Neural crest cell (in vitro differentiated cells): ENCODE measurements around the gene TH. TPM values are rescaled to one million over a fixed set of nuclear protein-coding genes. Genes with fewer than 3 reads are reported as not detected.
"Not testable (repeated sequence)": the region's sequence is repeated elsewhere in the genome, so short reads cannot be mapped to it uniquely, and the experiment has no call there.

Experiments
- DNase-seq: peaks from one replicate; pipeline ENCODE4 v3.0.0; 2021; ENCODE audit warnings: low read depth, mixed read lengths, low spot score
- H3K27ac Mint-ChIP-seq: one replicate; pipeline ENCODE4 v1.8.0; 2021; ENCODE audit warnings: mild to moderate bottlenecking, mixed read lengths; ENCODE audit not compliant: unreplicated experiment
- H3K27me3 Mint-ChIP-seq: 2 replicates; pipeline ENCODE4 v1.8.0; 2021; ENCODE audit warnings: low read depth, mild to moderate bottlenecking, mixed read lengths
- H3K36me3 Mint-ChIP-seq: 2 replicates; pipeline ENCODE4 v1.8.0; 2021; ENCODE audit warnings: low read depth, mild to moderate bottlenecking, mixed read lengths
- H3K4me1 Mint-ChIP-seq: 2 replicates; pipeline ENCODE4 v1.8.0; 2021; ENCODE audit warnings: mixed read lengths
- H3K4me3 Mint-ChIP-seq: one replicate; pipeline ENCODE4 v1.8.0; 2021; ENCODE audit warnings: mild to moderate bottlenecking, mixed read lengths
- H3K9me3 Mint-ChIP-seq: 2 replicates; pipeline ENCODE4 v1.8.0; 2021; ENCODE audit warnings: mixed read lengths
- CTCF ChIP-seq: fragments of 200-600 bp; sonication (generic); conservative IDR thresholded peaks from 2 replicates; pipeline ENCODE4 v1.5.0; 2021; ENCODE audit warnings: antibody characterized with exemption, mild to moderate bottlenecking
- total RNA-seq: library from RNA; stranded (reverse); gene quantifications from 2 replicates; pipeline ENCODE4 v1.2.1, GENCODE V29; 2021

Gene TH
- total RNA-seq, 1 donor from 2014 or later = 0.61 TPM

GRCh38 chr11:2128511-2129307 is 42.9 kb downstream of the TH start:
- H3K4me3 Mint-ChIP-seq = no peak overlapping the region
- no peak for DNase-seq
- no peak for TF ChIP-seq CTCF
- peaks cover 4% of the 10 kb centered on the region for H3K9me3 Mint-ChIP-seq
- peak overlapping the region; percentile 22 for H3K27ac Mint-ChIP-seq
- H3K27me3 Mint-ChIP-seq = peaks cover 26% of the 10 kb centered on the region
- no peaks in the 10 kb centered on the region for H3K36me3 Mint-ChIP-seq
- peaks cover 11% of the 10 kb centered on the region for H3K4me1 Mint-ChIP-seq

DNA sequence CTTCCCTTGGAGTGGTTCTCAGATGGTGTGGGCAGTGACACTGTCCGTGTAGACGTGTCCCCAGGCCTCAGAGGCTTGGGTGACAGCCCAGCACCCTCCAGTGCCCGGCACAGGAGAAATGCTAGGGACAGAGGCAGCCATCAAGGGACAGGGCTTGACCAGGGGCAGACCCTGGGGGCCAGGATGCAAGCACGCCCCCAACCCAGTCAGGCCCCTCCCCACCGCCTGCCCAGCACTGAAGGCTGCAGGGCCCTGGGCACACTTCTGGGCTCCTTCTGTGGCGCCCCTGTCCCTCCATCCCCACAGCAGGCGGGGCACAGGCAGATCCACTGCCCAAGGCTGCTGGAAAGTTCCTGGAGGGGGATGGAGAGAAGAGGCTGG is 43.5 kb downstream of the TH start:
- H3K9me3 Mint-ChIP-seq = peaks cover 4% of the 10 kb centered on the region
- H3K27me3 Mint-ChIP-seq = peaks cover 21% of the 10 kb centered on the region
- H3K4me1 Mint-ChIP-seq = peaks cover 8% of the 10 kb centered on the region
- no peak overlapping the region for H3K27ac Mint-ChIP-seq
- DNase-seq = no peak
- no peak for TF ChIP-seq CTCF
- H3K4me3 Mint-ChIP-seq = no peak overlapping the region
- H3K36me3 Mint-ChIP-seq = no peaks in the 10 kb centered on the region

DNA sequence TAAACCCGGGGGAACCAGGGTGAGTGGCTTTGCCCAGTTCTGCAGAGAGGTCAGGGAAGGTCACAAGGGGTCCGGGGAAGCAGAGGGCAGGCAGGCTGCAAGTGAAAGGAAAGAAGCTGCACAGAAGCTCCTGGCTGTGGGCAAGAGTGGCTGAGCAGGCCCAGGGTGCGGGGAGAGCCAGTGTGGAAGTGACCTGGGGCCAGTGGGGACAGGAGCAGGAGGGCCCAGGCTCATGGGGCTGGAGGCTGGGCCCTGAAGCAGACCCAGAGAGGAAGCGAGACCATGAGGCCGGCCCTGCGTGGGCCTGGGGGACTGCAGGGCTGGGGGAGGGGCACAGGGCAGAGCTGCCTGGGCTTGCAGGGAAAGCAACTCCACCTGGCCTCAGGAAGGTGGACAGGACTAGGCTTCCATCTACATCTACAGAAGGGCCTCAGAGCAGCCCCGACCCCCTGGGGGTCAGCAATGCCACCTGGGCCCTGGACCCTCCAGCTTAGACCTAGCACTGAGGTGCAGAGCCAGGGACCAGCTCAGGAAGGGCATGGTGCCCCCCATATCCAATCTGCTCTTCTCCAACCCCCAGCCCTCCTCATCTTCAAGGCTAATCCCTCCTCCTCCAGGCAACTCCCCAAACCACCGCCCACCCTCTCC is 44.0 kb downstream of the TH start:
- H3K4me1 Mint-ChIP-seq = peaks cover 5% of the 10 kb centered on the region
- H3K9me3 Mint-ChIP-seq = peaks cover 4% of the 10 kb centered on the region
- H3K27ac Mint-ChIP-seq = no peak overlapping the region
- peaks cover 20% of the 10 kb centered on the region for H3K27me3 Mint-ChIP-seq
- no peak overlapping the region for H3K4me3 Mint-ChIP-seq
- H3K36me3 Mint-ChIP-seq = no peaks in the 10 kb centered on the region
- TF ChIP-seq CTCF = no peak
- no peak for DNase-seq

GRCh38 chr11:2126520-2127085 is 45.0 kb downstream of the TH start:
- peaks cover 12% of the 10 kb centered on the region for H3K27me3 Mint-ChIP-seq

DNA sequence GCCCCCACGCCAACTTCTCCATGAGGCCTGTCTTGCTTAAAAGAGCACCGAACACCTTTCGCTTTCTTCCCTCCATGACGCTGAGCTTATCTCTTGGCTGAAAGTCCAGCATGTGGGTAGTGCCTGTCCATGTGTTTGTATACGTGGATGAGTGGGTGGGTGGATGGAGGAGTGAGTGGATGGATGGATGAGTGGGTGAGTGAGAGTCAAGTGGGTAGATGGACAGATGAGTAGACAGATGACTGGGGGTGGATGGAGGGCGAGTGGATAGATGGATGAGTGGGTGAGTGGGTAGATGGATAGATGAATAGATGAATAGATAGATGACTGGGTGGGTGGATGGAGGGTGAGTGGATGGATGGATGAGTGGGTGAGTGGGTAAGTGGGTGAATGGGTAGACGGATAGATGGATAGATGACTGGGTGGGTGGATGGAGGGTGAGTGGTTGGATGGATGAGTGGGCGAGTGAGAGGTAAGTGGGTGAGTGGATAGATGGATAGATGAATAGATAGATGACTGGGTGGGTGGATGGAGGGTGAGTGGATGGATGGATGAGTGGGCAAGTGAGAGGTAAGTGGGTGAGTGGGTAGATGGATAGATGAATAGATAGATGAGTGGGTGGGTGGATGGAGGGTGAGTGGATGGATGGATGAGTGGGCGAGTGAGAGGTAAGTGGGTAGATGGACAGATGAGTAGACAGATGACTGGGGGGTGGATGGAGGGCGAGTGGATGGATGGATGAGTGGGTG is 46.7 kb downstream of the TH start:
- not testable (repeated sequence) for H3K9me3 Mint-ChIP-seq, H3K27ac Mint-ChIP-seq, DNase-seq, H3K4me3 Mint-ChIP-seq, H3K4me1 Mint-ChIP-seq, H3K27me3 Mint-ChIP-seq, H3K36me3 Mint-ChIP-seq

More at GRCh38 chr11:2126520-2127085, 45.0 kb downstream of the TH start:
- DNase-seq = no peak
- Mint-ChIP-seq H3K9me3 (peaks cover 4% of the 10 kb centered on the region), H3K27ac (no peak overlapping the region), H3K4me1 (peaks cover 5% of the 10 kb centered on the region), H3K4me3 (no peak overlapping the region), H3K36me3 (no peaks in the 10 kb centered on the region)
- TF ChIP-seq CTCF = no peak
